DMS114 treated with DMSO at 0.1 percent for 48 hours (cell line): Measurements from ENCODE around the gene CDC34.

Experiments
- DNase-seq: peaks from one replicate; lab custom pipeline; 2025; ENCODE audit not compliant: unreplicated experiment; lab: John Stamatoyannopoulos, UW

Gene CDC34

DNA sequence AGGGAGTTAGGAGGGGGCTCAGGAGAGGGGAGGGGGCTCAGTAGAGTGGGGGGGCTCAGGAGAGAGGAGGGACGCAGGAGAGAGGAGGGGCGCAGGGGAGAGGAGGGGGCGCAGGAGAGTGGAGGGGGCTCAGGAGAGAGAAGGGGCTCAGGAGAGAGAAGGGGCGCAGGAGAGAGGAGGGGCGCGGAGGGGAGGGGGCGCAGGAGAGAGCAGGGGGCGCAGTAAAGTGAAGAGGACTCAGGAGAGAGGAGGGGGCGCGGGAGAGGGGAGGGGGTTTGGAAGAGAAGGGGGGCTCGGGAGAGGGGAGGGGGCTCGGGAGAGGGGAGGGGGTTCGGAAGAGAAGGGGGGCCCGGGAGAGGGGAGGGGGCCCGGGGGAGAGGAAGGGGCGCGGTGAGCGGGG, 34.6 kb upstream of the CDC34 start:
- no peak for DNase-seq

DNA sequence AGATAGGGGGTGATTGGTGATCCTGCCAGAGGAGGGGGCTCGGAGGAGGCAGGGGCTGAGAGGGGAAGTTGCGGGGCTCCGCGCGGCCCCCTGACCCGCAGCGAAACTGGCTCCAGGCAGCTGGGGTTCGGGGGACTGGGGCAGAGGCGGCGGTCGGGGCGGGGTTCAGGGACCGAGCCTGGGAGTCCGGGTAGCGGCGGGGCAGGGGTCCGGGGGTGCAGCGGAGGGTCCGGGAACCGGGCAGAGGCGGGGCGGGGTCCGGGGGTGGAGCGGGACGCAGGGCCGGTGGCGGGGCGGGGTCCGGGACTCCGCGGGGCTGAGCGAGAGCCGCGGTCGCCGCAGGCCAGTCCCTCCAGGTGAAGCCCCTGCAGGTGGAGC, 34.1 kb upstream of the CDC34 start:
- no peak for DNase-seq

DNA sequence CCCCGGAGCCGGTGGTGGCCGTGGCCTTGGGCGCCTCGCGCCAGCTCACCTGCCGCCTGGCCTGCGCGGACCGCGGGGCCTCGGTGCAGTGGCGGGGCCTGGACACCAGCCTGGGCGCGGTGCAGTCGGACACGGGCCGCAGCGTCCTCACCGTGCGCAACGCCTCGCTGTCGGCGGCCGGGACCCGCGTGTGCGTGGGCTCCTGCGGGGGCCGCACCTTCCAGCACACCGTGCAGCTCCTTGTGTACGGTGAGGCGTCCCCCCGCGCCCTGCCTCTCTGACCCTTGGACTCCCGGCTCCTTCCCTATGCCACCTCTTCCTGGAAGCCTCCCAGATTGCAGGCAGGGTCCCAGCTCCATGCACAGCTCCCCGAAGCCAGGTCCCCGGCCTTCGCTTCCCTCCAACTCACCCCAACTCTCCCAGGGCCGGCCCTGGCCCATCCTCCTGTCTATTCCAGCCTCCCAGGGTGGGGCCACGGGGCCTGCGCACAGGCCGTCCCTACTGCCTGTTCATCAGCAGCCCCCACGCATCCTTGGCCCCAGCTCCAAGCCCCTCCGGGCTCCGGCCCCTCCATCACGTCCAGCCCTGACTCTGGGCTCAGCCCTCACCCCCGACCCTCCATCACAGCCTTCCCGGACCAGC, 33.6 kb upstream of the CDC34 start:
- no peak for DNase-seq

DNA sequence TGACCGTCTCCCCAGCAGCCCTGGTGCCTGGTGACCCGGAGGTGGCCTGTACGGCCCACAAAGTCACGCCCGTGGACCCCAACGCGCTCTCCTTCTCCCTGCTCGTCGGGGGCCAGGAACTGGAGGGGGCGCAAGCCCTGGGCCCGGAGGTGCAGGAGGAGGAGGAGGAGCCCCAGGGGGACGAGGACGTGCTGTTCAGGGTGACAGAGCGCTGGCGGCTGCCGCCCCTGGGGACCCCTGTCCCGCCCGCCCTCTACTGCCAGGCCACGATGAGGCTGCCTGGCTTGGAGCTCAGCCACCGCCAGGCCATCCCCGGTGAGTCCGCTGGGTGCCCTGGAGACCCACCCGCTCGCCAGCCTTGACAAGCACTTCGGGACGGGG, 33.1 kb upstream of the CDC34 start:
- no peak for DNase-seq

DNA sequence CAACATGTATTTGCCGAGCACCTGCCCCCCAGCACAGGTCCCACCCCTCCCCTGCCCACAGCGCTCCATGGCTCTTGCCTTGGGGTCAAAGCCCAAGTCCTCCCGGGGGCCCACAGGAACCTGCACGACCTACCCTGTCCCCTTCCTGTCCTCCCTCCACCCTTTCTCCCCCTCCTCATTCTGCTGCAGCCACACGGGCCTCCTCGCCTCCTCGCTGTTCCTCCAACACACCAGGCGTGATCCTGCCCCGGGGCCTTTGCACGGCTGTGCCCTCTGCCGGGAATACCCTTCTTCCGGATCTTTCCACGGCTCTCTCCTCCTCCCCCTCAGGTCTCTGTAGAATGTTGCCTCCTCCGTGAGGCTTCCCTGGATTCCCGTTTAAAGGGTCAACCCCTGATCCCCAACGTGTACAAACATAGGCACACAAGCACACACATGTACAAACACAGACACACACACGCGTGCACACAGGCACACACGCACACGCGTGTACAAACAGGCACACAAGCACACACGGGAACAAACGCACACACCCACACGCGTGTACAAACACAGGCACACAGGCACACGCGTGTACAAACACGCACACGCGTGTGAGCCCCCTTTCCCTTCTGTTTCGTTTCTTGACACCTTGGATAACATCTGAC, 32.5 kb upstream of the CDC34 start:
- DNase-seq = no peak

GRCh38 chr19:501646-502045, 29.9 kb upstream of the CDC34 start:
- DNase-seq = no peak

DNA sequence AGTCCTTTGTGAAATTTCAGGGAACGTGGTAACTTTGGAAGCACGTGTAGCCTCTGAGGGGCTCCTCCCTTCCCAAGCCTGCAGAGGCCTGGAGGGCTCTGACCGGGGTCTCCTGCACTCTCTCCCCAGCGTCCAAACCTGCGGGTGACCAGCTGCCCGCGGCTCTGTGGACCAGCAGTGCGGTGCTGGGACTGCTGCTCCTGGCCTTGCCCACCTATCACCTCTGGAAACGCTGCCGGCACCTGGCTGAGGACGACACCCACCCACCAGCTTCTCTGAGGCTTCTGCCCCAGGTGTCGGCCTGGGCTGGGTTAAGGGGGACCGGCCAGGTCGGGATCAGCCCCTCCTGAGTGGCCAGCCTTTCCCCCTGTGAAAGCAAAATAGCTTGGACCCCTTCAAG, 26.9 kb upstream of the CDC34 start:
- no peak for DNase-seq

GRCh38 chr19:506404-507285, 24.9 kb upstream of the CDC34 start:
- peak; percentile 93 for DNase-seq

- DNase-seq = peak; percentile 53
These were observed 24.0 kb upstream of the CDC34 start, which contains the start of gene TPGS1 for GRCh38 chr19:507286-508203. Gene TPGS1, plus strand, starts transcription at chr19:507497. Its CDS starts 10 bp downstream, at chr19:507507.

DNA sequence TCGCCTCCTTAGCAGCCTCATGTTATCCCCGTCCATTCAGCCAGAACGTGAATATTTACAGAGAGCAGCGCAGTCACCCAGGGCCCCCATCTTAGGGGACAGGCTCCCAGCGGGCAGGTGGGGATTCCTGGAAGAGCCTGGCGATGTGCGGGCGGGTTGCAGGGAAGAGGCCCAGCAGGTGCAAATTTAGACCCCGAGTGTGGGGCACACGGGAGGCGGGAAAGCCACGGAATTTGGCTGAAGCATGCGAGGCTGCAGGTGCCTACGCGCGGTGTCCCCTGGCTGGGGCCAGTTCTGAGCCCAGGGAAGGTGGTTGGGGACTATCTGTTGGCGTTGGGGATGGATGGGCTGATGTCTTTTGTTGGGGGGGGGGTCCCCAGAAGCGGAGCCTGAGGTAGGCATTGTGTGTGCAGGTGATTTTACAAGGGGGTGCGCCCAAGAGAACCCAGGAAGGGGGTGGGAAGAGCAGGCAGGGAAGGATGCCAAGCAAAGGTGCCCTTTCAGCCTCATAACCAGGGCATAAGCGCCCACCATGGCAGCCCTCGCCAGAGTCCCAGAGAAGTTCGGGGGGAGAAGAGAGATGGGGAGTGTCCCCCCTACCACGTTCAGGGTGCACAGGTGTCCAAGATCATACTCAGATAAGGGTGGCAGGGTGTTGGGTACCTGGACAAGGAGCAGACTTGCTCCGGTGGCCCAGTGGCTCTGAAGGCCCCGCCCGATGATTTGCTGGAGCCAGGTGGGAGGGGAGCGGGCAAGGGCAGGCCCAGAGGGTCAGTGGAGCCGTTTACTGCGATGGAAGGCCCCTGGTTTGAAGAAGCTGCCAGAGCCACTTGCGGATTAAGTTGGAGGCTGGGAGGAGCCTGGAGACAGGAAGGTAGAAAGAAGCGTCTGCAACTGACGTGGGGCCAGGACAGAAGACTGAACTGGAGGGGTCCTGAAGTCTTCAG, 23.1 kb upstream of the CDC34 start:
- no peak for DNase-seq

GRCh38 chr19:510606-511100, 20.9 kb upstream of the CDC34 start:
- no peak for DNase-seq

DNA sequence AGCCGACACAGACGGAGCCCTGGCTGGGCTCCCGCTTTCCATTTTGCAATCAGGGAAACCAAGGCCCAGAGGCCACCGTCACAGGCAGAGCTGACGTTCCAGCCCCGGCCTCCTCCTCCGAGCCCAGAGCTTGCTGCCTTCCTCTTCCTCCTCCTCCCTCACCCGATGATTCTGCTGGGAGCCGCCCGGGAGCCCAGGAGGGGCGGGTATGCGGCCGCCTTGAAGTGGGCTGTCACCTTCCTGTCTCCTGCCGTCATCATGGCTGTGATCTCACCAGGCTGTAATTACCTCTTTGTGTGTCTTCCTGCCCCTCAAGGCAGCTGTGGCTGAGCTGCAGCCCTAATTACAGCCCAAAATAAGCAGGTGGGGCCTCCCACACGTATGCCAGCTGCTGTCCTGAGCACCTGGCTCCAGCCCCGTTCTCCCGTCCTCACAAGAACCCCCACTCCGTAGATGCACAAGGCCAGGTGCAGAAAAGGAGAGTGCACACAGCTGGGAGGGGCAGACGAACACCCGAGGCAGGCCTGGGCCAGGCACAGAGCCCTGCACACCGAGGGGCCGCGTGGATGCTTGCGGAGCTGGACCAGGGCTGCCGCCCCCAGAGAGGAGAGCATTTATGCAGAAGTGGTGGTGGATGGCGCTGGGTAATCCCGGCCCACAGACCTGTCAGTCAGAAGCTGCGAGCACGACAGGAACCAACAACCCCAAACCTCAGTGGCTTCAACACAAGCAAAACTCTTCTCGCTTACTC, 20.3 kb upstream of the CDC34 start:
- no peak for DNase-seq

DNA sequence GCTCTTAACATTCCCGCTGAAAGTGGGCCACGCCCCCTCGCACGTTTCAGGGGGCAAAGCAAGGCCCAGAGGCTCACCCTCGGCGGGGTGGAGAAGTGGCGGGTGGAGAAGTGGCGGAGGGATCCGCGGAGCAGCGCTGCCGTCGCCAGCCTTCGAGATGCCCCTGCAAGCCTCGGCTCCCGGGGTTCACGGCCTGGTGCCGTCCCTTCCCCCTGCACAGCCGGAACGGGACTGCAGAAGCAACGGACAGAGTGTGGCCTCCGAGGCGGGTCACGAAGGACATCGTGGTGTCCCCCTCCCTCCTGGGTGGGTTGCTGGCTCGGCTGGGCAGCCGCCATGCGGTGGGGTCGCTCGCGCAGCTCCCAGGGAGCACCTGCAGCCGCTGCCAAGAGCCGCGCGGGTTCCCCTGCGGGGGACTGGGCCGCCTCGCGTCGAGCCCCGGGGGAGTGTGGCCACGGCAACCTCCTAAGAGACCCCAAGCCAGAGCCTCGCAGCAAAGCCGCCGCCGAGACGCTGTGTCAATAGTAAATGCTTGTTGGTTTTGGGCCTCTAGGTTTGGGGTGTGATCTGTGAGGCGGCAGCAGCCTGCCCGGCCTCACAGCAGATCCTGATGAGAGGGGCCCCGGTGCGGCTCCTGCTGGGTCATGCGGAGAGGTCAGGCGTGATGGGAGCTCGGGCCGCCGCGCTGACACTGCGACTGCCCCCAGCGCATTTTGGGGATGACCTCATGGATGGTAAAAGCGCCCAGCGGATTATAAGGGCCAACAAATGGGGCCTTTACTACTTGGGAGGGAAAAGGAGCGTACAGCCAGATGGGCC, 18.8 kb upstream of the CDC34 start:
- no peak for DNase-seq

DNA sequence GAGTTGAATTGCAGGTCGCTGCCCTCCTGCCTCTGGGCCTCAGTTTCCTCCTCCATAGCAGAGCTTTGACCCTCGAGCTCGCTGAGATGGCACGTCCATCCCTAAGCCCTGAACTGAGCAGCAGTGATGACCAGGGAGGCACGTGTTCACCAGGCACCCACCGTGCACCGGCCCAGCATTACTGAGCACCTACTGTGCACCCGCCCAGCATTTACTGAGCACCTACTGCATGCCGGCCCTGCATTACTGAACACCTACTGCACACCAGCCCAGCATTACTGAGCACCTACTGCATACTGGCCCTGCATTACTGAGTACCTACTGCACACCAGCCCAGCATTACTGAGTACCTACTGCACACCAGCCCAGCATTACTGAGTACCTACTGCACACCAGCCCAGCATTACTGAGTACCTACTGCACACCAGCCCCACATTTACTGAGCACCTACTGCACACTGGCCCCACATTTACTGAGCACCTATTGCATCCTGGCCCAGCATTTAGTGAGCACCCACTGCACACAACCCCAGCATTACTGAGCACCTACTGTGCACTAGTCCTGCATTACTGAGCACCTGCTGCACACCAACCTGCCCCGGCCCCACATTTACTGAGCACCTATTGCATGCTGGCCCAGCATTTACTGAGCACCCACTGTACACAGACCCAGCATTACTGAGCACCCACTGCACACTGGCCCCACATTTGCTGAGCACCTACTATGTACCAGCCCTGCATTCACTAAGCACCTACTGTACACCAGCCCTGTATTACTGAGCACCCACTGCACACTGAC, 18.0 kb upstream of the CDC34 start:
- DNase-seq = no peak

DNA sequence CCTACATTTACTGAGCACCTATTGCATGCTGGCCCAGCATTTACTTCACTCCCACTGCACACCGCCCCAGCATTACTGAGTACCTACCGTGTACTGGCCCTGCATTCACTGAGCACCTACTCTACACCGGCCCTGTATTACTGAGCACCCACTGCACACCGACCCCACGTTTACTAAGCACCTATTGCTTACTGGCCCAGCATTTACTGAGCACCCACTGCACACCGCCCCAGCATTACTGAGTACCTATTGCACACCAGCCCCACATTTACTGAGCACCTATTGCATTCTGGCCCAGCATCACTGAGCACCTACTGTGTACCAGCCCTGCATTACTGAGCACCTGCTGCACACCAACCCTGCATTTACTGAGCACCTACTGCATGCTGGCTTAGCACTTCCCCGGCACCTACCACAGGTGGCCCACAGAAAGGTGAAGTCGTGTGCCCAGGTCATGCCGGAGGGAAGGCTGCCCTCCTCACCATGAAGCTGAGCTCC, 17.3 kb upstream of the CDC34 start:
- DNase-seq = no peak

GRCh38 chr19:517721-518597, 13.6 kb upstream of the CDC34 start:
- no peak for DNase-seq
